HepG2 (cell line): ENCODE measurements around the gene STK11. TPM values are rescaled to one million over a fixed set of nuclear protein-coding genes. Genes with fewer than 3 reads are reported as not detected.
A peak's percentile ranks its signal among the peaks of the same experiment; 100 is the strongest.

Source experiments
- ELF3 ChIP-seq: IDR thresholded peaks from 2 replicates; pipeline ENCODE4 v1.6.1; 2016; ENCODE audit warnings: missing genetic modification reagents, missing compliant biosample characterization
- FOXA1 ChIP-seq, 2 experiments: fragments of 450-650 bp in 1 of 2; sonication (generic) in 1 of 2; formaldehyde crosslinking in 1 of 2; IDR thresholded peaks; 2 replicates each; pipeline versions ENCODE4 v1.4.0 to v1.6.1; 2016 to 2020; ENCODE audit warnings: missing genetic modification reagents in 1 of 2
- GATA4 ChIP-seq: sonication (generic); IDR thresholded peaks from 2 replicates; pipeline ENCODE4 v1.6.1; 2016; ENCODE audit warnings: antibody characterized with exemption, low read depth, borderline replicate concordance
- HDAC1 ChIP-seq: sonication (generic); formaldehyde crosslinking; IDR thresholded peaks from 2 replicates; pipeline ENCODE4 v1.5.1; 2020; ENCODE audit warnings: mild to moderate bottlenecking, missing genetic modification reagents
- JUNB ChIP-seq: sonication (generic); formaldehyde crosslinking; IDR thresholded peaks from 2 replicates; pipeline ENCODE4 v1.8.0; 2022; ENCODE audit warnings: missing genetic modification reagents, mild to moderate bottlenecking, borderline replicate concordance
- KDM3A ChIP-seq: IDR thresholded peaks from 2 replicates; pipeline ENCODE4 v1.6.1; 2018; ENCODE audit warnings: low read depth, missing compliant biosample characterization
- MED13 ChIP-seq: sonication (generic); formaldehyde crosslinking; IDR thresholded peaks from 2 replicates; pipeline ENCODE4 v1.5.0; 2020; ENCODE audit warnings: missing genetic modification reagents
- NFKBIZ ChIP-seq: IDR thresholded peaks from 2 replicates; pipeline ENCODE4 v1.6.1; 2018; ENCODE audit warnings: missing genetic modification reagents, missing compliant biosample characterization
- THAP11 ChIP-seq: IDR thresholded peaks from 2 replicates; pipeline ENCODE4 v1.6.1; 2016; ENCODE audit warnings: missing biosample characterization, missing genetic modification reagents
- ZFP1 ChIP-seq: IDR thresholded peaks from 2 replicates; pipeline ENCODE4 v1.6.1; 2016
- ZKSCAN8 ChIP-seq: IDR thresholded peaks from 2 replicates; pipeline ENCODE4 v1.6.1; 2016; ENCODE audit warnings: borderline replicate concordance, missing genetic modification reagents, missing compliant biosample characterization
- ZMYM4 ChIP-seq: sonication (generic); formaldehyde crosslinking; IDR thresholded peaks from 2 replicates; pipeline ENCODE4 v1.8.1; 2023; ENCODE audit warnings: mild to moderate bottlenecking, missing genetic modification reagents
- ZNF234 ChIP-seq: sonication (generic); formaldehyde crosslinking; conservative IDR thresholded peaks from 2 replicates; pipeline ENCODE4 v1.5.1; 2020; ENCODE audit warnings: mild to moderate bottlenecking, missing genetic modification reagents
- ZNF264 ChIP-seq: sonication (generic); formaldehyde crosslinking; IDR thresholded peaks from 2 replicates; pipeline ENCODE4 v1.4.0; 2020; ENCODE audit warnings: missing genetic modification reagents
- ZNF550 ChIP-seq: sonication (generic); formaldehyde crosslinking; IDR thresholded peaks from 2 replicates; pipeline ENCODE4 v1.4.0; 2020; ENCODE audit warnings: mild to moderate bottlenecking, missing genetic modification reagents, borderline replicate concordance
- ZNF598 ChIP-seq: sonication (generic); formaldehyde crosslinking; IDR thresholded peaks from 2 replicates; pipeline ENCODE4 v1.5.1; 2020; ENCODE audit warnings: mild to moderate bottlenecking, missing genetic modification reagents, borderline replicate concordance
- polyA plus RNA-seq, 8 experiments: library from polyadenylated mRNA; depleted of rRNA in 3 of 8; stranded (reverse) in 7 of 8; unstranded in 1 of 8; fragments of >200 nt; fragmentation: Illumina TruSeq in 4 of 8; extraction: Trizol in 4 of 8; gene quantifications; 2 replicates each; pipeline versions ENCODE4 v1.2.1 to v1.2.3, GENCODE V29; 2011 to 2016; ENCODE audit warnings: low read depth in 4 of 8, missing spikeins in 1 of 8, mixed read lengths in 1 of 8; ENCODE audit not compliant: insufficient read depth in 1 of 8
- total RNA-seq, 5 experiments: library from RNA; depleted of rRNA; stranded (reverse); fragments of >200 nt; fragmentation: Illumina TruSeq; extraction: Trizol; gene quantifications; 2 replicates each; pipeline ENCODE4 v1.2.3, GENCODE V29; 2016; ENCODE audit warnings: low read depth in 1 of 5
- TF ChIP-seq, protein P1 (sequence below): sonication (generic); formaldehyde crosslinking; IDR thresholded peaks from 2 replicates; pipeline ENCODE4 v1.8.1; 2023; ENCODE audit warnings: mild to moderate bottlenecking, moderate library complexity, missing genetic modification reagents
- TF ChIP-seq, protein P2 (sequence below): sonication (generic); formaldehyde crosslinking; IDR thresholded peaks from 2 replicates; pipeline ENCODE4 v1.5.1; 2020; ENCODE audit warnings: mild to moderate bottlenecking, missing genetic modification reagents, moderate library complexity
- TF ChIP-seq, protein P3 (sequence below): sonication (generic); formaldehyde crosslinking; IDR thresholded peaks from 2 replicates; pipeline ENCODE4 v1.4.0; 2020; ENCODE audit warnings: missing genetic modification reagents
- TF ChIP-seq, protein P4 (sequence below): sonication (generic); formaldehyde crosslinking; IDR thresholded peaks from 2 replicates; pipeline ENCODE4 v1.8.0; 2022; ENCODE audit warnings: mild to moderate bottlenecking, missing genetic modification reagents
- TF ChIP-seq, protein P5 (sequence below): sonication (generic); formaldehyde crosslinking; IDR thresholded peaks from 2 replicates; pipeline ENCODE4 v1.5.0; 2020; ENCODE audit warnings: mild to moderate bottlenecking, missing genetic modification reagents, borderline replicate concordance

Gene STK11
- total and polyA plus RNA-seq, 2 of the 13 experiments (the other 11 are each of a cell fraction or from before 2014, with no cell fraction given): 27.5 to 43.6 TPM

DNA sequence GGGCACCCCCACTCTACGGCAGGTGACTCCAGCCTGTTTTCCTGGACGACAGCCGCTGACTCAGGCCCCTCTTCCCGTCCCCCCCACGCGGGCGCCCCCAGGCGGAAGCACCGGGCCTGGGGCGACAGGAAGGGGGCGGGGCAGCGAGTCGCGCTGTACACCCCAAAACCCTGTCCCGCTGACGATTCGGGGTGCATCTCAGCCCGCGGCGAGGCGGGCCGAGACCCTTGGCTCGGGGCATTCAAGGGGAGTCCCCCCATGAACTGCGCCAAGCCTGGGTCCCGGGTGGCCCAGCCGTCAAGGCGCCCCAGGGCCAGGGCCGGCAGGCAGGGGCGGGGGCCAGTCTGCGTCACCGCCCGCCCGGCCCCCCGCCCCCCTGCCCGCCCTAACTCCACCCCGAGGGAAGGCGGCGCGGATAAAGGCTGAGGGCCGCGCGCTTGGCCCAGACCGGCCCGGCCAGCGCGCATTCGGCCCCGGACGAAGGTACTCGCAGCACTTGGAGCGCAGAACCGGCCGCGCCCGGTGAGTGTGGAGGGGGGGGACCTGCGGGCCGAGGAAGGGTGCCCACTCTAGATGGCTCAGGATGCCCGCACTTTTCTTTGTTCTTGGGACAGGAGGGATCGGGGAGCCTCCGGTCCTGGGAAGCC, 42.7 kb downstream of the STK11 start, which contains the start of gene MIDN (continued):
- peak; percentile 91; the same call in 1 of the 2 replicates for TF ChIP-seq KDM3A (CRISPR knock-in tag)
- peak; percentile 81; the same call in 1 of the 2 replicates for TF ChIP-seq NFKBIZ (CRISPR knock-in tag)
- no peak for TF ChIP-seq JUNB
- peak; percentile 22; the same call in 1 of the 2 replicates for TF ChIP-seq ZMYM4 (CRISPR knock-in tag)
- TF ChIP-seq, protein P1, sequence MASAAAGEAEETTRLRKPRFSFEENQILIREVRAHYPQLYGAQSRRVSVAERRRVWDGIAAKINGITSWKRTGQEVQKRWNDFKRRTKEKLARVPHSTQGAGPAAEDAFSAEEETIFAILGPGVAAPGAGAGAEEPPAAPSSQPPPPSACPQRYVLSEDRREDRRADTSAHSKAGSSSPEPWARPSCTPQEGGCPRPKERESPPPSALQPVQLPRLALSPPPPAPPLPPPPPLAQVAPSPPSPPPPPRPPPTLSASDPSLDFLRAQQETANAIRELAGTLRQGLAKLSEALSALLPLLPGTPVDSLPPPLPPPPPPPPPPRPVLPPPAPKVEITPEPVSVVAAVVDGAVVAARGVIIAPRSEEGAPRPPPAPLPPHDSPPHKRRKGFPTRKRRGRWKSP (CRISPR knock-in tag): peak; percentile 68
- TF ChIP-seq ZNF598: no peak
- TF ChIP-seq, protein P2, sequence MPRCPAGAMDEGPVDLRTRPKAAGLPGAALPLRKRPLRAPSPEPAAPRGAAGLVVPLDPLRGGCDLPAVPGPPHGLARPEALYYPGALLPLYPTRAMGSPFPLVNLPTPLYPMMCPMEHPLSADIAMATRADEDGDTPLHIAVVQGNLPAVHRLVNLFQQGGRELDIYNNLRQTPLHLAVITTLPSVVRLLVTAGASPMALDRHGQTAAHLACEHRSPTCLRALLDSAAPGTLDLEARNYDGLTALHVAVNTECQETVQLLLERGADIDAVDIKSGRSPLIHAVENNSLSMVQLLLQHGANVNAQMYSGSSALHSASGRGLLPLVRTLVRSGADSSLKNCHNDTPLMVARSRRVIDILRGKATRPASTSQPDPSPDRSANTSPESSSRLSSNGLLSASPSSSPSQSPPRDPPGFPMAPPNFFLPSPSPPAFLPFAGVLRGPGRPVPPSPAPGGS (CRISPR knock-in tag): no peak
- peak; percentile 58 for TF ChIP-seq ELF3
- TF ChIP-seq, protein P3, sequence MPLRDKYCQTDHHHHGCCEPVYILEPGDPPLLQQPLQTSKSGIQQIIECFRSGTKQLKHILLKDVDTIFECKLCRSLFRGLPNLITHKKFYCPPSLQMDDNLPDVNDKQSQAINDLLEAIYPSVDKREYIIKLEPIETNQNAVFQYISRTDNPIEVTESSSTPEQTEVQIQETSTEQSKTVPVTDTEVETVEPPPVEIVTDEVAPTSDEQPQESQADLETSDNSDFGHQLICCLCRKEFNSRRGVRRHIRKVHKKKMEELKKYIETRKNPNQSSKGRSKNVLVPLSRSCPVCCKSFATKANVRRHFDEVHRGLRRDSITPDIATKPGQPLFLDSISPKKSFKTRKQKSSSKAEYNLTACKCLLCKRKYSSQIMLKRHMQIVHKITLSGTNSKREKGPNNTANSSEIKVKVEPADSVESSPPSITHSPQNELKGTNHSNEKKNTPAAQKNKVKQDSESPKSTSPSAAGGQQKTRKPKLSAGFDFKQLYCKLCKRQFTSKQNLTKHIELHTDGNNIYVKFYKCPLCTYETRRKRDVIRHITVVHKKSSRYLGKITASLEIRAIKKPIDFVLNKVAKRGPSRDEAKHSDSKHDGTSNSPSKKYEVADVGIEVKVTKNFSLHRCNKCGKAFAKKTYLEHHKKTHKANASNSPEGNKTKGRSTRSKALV (CRISPR knock-in tag): peak; percentile 24; the same call in 1 of the 2 replicates
- TF ChIP-seq MED13 (CRISPR knock-in tag): peak; percentile 67; the same call in 1 of the 2 replicates
- no peak for TF ChIP-seq ZFP1 (CRISPR knock-in tag)
- TF ChIP-seq ZKSCAN8 (CRISPR knock-in tag): peak; percentile 63
- peak; percentile 34; the same call in 1 of the 2 replicates for TF ChIP-seq ZNF264 (CRISPR knock-in tag)
- TF ChIP-seq THAP11: no peak; the same call in 1 of the 2 replicates
- TF ChIP-seq ZNF550 (CRISPR knock-in tag): 0 out of 2 replicates have a peak, but pooled peaks have one; percentile 28
- TF ChIP-seq, protein P4, sequence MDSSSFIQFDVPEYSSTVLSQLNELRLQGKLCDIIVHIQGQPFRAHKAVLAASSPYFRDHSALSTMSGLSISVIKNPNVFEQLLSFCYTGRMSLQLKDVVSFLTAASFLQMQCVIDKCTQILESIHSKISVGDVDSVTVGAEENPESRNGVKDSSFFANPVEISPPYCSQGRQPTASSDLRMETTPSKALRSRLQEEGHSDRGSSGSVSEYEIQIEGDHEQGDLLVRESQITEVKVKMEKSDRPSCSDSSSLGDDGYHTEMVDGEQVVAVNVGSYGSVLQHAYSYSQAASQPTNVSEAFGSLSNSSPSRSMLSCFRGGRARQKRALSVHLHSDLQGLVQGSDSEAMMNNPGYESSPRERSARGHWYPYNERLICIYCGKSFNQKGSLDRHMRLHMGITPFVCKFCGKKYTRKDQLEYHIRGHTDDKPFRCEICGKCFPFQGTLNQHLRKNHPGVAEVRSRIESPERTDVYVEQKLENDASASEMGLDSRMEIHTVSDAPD (CRISPR knock-in tag): 0 out of 2 replicates have a peak, but pooled peaks have one; percentile 30
- TF ChIP-seq, protein P5, sequence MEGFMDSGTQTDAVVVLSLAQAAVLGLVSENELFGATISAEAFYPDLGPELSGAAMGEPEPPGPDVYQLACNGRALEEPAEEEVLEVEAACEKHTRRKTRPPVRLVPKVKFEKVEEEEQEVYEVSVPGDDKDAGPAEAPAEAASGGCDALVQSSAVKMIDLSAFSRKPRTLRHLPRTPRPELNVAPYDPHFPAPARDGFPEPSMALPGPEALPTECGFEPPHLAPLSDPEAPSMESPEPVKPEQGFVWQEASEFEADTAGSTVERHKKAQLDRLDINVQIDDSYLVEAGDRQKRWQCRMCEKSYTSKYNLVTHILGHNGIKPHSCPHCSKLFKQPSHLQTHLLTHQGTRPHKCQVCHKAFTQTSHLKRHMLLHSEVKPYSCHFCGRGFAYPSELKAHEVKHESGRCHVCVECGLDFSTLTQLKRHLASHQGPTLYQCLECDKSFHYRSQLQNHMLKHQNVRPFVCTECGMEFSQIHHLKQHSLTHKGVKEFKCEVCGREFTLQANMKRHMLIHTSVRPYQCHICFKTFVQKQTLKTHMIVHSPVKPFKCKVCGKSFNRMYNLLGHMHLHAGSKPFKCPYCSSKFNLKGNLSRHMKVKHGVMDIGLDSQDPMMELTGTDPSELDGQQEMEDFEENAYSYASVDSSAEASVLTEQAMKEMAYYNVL (CRISPR knock-in tag): peak; percentile 76
- peak; percentile 47; the same call in 1 of the 2 replicates for TF ChIP-seq ZNF234 (CRISPR knock-in tag)
- no peak for TF ChIP-seq FOXA1 (IDR thresholded peaks at IDR 0.05)
- peak; percentile 30; the same call in 1 of the 2 replicates for TF ChIP-seq FOXA1 (CRISPR knock-in tag; IDR thresholded peaks at IDR 0.05)
- TF ChIP-seq HDAC1 (CRISPR knock-in tag): peak; percentile 83
- peak; percentile 82 for TF ChIP-seq GATA4
